CD4-positive, alpha-beta T cell treated with Interleukin-4 for 4 hours (primary cell): ENCODE results near the gene MED26.
A peak's percentile ranks its signal among the peaks of the same experiment; 100 is the strongest.

Experiments
- DNase-seq: peaks from one replicate; pipeline ENCODE4 v3.0.0-alpha.2; 2020

Gene MED26

DNA sequence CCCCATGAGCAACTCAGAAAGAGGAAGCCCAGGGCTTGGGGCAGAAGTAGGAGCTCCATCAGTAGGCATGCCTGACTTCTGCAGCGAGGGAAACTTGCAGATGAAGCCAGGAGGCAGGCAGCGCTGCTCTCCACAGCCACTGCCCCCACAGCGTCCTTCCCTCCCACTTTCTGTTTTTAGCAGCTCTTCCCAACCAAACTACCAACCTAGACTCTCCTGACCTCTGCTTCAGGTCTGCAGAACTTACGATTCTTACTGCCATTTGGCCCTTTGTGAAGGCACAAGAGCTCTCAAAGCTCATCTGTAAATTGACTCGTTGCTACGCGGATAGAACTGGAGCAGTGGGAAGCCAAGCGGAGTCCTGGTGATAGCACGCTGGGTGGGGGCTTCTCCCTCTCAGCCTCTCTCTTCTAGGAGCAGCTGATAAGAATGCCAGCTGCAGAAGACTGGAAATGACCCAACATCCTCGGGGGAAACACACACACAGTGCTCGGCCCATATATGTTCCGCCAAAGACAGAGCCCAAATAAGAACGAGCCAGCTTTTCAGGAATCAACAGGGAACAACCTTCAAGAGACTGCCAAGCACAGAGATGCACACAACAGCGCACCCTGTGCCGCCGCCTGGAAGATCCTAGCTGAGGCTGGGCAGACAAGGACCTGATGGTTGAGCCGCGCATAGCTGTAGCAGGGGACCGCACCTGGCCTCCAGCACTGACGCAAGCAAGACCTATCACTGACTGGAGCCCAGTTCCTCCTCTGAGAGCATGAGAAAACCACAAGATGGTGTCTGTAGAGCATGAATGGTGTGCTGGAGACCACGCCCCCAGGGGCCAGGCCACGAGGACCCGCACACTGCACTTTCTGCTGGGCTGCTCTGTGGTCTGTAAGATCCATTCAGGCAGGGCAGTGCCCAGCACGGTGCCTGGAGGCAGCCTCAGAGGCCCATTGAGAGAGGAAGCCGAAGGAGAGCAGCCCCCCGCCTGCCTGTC lies 39.9 kb downstream of the MED26 start:
- DNase-seq: peak; percentile 58

- peak; percentile 84 for DNase-seq
Measured at GRCh38 chr19:16586991-16587832, 40.8 kb downstream of the MED26 start.

GRCh38 chr19:16586477-16586871 lies 41.5 kb downstream of the MED26 start:
- no peak for DNase-seq

DNA sequence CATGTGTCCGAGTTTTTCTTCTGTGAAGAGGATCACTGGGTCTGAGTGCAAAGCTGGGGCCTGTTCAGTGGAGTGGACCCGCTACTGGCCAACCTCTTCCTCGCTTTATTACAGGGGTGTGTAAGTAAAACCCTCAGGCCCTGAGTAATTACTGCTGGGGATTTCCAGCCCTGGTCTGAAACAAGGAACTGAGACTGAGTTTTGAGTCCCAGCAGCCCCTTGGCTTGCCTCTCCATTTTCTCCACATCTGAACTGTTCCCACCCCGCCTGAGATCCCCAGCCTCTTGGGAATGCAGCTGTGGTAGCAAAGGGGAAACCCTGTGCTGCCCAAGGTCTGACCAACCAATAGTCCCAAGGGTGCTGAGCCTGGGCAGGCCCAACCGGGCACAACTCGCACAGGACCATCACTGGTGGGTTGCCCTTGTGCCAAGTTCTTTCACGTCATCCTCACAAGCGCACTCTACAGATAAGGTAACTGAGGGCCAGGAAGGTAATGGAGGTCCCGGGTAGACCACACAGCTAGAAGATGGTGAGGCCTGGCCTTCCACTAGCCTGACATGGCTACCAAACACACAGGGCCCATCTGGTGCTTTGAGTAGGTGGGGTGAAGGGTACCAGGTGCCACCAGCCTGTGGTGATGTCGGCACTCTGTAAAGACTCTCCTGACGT lies 42.1 kb downstream of the MED26 start:
- peak; percentile 56 for DNase-seq

DNA sequence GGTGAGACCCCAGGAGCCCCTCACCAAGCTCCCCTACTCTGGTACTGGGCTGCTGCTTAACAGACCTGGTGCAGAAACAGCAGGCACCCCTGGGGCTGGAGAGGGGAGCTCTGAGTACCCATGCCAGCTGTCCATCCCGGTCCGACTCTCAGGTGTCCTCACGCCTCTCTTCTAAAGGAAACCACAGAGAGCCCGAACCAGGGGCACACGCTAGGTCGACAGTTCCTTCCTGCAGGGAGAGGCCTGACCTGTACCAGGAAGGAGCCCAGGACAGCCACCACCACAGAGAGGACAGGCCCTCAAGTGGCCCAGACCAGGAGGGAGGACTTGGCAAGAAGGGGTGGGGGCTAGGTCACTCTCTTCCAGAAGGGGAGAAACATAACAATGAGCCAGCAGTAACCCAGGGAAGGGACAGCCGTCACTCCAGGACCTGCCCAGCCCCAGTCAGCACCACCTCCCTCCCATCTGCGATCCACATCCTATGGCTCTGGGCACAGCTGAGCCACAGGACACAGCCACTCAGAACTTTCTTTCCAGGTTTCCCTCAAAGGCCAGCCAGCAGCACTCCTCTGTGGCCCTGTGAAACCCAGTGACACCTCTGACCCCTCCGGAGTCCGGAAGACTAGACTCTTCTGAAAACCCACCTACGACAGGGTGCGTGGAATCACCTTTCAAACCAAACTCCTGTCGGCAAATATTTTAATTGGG lies 42.8 kb downstream of the MED26 start:
- DNase-seq: no peak

- peak; percentile 96 for DNase-seq
Measured at GRCh38 chr19:16584248-16585093, 43.5 kb downstream of the MED26 start.

DNA sequence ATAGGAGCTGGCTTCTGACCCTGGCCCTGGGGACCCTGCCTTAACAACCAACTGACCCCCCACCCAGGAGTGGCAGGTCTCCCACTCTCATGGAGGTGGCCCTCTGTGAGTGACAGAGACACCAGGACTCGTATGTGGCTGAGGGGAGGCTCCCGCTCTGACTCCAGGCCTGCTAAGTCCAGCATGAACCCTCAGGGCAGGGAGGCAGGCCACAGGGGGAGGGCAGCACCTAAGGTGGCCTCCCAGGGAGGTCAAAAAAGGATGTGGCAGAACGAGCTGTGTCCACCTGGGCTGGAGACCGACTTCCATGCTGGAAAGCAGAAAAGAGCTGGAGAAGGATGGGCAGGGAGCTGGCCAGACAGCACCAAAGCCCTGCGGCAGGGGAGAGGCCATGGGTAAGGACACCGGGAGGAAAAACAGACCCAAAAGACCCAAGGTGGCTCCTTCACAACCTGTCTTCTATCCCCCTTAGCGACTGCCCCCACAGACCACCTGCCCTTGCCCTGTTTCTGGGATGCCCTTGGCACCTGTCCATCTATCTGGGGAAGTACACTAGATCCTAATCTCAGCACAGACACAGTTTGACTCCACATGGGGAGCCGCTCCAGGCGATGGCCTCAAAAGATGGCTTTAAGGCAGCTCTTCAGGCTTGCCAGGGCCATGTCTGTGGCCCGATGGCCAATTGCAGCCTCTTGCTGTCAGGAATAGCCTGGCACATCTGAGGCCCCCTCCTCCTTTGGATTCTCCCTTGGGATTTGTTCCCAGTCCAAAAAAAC lies 45.3 kb downstream of the MED26 start:
- DNase-seq: no peak

DNA sequence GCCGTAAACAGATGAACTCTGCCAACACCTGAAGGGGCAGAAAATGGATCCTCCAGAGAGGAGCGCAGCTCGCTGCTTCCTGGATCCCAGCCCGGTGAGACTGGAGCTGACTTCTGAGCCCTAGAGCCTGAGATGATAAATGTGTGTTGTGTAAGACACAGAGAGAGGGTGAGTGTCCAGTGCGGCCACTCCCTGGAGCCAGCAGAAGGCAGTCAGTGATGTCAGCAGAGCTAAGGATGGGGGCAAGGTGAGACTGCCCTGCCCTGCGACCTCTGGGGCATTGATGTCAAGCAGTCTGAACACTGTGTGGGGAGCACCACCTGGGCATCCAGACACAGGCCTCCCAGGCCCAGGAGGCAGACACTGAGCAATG lies 46.0 kb downstream of the MED26 start:
- DNase-seq: no peak

DNA sequence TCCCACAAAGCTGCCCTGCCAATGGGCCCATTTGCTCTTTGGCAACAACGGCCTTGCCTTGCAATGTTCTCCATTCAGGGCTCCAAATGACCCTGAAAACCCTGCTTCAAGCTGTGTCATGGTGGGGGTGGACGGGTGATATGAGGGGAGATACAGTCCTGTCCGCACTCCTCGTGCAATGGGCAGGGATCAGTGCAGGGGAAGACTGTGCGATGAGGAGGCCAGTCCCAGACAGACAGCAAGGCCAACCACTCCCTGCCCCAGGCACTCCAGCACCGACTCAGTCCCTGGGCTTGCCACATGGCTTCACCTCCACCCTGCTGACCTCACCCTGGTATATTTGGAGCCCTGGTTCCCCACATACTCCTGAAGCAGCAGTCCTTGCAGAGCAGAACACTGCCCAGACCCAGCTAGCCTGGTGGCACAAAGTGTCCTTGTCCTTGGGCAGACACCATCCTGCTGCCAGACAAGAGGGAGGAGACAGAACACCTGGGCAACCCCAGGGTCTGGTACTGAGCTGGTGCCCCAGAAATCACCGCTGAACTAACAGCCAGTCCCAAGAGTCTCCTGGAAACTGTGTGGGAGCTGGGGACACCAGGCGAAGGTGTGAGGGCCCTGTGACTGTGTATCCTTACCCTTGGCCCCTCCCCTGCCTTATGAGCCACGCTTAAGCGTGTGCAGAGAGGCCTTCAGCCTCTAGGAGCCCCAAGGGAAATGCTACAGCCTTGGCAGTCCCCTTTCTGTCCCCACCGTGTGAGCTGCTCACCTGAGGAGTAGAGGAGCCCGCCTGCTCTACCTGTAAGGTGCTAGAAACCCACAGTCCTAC lies 46.6 kb downstream of the MED26 start:
- DNase-seq: no peak

DNA sequence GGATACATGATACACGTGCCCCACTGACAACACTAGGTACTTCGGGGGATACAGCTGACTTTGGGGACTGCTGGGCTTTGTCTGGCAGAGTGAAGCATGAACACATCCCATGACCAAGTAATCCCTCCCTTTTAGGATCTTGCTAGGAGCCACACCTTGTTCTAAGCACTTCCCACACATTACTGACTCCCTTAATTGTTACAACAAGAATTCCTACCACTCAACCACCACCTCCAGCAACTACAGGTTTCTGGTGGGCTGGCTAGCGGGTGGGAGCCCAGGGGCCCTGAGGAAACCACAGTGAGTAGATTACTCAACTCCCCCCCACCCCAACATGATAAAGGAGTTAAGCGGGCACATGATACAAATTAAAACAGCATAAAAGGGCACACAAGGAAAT lies 48.6 kb downstream of the MED26 start:
- no peak for DNase-seq

DNA sequence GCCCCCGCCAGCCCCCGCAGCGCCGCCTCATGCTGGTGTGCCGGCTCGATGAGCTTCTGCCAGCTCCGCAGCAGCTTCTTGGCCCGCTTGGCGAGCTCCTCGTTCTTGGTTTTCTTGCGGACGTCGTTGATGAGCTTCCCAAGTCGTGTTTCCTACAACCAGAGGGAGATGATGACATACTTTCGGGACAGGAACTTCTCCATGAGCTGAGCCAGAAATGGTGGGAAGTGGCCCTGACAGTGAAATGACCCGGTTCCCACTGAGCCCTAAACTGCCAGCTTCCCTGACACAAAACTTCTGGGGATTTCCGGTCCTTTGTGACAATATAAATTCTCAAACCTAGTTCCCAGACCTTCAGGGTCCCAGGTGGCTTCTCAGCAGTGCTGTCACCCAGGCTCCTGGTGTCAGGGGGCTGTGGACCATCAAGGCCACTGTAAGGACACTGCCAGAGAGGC lies 50.4 kb downstream of the MED26 start:
- no peak for DNase-seq

GRCh38 chr19:16576690-16577530 lies 51.1 kb downstream of the MED26 start:
- no peak for DNase-seq

DNA sequence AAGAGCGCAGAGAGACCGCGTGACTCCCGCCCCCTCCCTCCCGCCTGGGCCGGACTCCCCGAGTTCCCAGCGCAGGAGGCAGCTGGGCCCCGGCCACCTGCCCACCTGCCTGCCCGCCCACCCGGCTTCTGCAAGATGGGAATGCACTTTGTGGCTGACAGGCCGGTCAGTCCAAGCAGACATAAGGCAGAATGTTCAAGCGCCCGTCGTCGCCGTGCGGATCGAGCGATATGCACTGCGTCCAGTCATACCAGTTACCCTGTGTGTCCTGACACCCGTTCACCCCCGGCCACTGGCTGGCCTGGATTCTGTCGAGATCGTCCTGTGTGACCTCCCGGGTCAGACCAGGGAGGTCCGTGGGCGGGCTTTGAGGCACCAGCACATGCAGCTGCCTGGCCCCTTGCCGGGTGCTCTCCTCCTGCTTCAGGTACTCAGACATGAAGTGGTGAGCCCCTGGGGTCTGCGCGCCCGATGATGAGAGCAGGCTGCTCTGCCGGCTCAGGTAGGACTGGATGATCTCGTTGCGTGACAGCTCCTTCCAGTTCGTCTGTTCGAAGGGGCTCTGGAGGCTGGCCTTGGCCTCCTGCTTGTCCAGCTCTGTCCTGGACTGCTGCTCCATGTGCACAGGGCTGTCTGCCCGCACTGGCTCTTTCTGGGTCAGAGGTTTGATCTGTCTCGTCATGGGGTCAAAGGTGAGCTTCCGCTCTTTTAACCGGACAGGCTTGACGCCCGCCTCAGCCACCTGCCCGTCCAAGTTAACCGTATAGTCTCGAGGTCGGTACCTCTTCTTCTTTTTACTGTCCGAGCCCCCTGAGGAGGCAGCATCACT lies 51.9 kb downstream of the MED26 start:
- DNase-seq: no peak

GRCh38 chr19:16575282-16575681 lies 52.7 kb downstream of the MED26 start:
- DNase-seq: no peak

DNA sequence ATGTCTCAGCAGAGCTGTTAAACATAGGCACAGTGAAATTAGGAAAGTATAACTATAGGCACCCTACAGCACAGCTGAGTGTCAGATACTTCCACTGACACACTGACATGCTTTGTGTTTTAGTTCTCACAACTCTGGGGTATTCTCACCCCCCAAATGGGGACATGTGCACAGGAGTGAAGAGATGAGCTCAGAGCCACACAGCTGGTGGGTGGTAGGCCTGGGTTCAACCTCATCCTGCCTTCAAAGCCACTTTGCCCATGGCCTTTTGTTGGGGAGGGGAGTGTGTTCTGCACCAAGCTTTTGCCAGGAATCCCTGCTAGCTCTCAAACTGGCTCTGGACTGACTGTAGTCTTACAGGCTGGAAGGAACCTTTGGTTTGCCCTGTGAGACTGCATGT lies 54.1 kb downstream of the MED26 start:
- DNase-seq: no peak

GRCh38 chr19:16573296-16573695 lies 54.7 kb downstream of the MED26 start:
- no peak for DNase-seq

GRCh38 chr19:16572332-16573211 lies 55.4 kb downstream of the MED26 start, which contains the start of gene SLC35E1:
TSS of gene SLC35E1 (minus strand) at chr19:16572415. CDS start at chr19:16572364, 51 bp downstream.
- DNase-seq: peak; percentile 91
